ENCODE results near the gene IRF8.
"Not testable (repeated sequence)": the region's sequence is repeated elsewhere in the genome, so short reads cannot be mapped to it uniquely, and the experiment has no call there.

Gene IRF8

DNA sequence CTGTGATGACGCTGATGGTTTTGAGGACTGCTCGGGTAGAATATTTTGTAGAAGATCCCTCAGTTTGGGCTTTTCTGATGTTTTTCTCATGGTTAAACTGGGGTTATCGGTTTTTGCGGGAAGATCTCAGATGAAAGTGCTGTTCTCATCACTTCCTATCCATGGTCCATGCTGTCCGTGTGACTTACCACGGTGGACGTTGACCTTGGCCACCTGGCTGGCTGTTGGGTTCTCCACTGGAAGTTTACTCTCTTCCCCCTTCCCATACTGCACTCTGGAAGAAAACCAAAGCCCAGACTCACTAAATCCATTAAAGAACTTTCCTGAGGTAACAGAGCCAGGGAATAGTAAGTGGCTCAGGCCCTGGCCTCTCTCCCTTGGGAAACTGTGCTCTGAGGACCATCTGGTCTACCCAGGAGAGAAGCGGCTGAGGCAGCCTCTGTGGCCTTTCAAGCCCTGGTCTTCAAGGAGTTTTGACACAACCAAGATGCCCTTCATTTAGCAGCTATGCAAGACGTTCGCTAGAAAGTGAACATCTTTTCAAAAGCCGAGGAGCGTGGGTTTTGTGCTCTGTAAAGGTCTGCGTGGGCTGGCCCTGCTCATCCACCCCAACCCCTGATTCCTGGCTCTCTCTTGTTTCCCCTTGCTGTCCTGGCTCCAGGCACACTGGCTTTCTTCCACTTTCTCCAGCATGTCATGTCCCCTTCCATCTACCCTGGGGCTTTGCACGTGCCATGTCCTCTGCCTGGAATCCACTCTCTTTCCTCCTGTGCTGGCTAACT lies 43.1 kb downstream of the IRF8 start:
- Histone ChIP-seq H3K4me1 (no peaks in the 10 kb centered on the region), H3K9ac (no peak overlapping the region), H3K27me3 (ENCODE audit: control insufficient read depth, insufficient read depth, low read length) (no peaks in the 10 kb centered on the region)

DNA sequence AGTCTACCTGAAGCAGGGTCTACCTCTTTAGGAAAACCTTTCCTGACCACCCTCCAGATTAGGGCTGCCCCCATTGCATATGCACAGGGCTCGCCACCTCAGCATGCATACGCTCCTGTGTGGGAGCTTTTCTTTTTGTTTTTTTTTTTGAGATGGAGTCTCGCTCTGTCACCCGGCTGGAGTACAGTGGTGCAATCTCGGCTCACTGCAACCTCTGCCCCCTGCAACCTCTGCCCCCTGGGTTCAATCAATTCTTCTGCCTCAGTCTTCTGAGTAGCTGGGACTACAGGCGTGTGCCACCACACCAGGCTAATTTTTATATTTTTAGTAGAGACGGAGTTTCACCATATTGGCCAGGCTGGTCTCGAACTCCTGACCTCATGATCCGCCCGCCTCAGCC lies 43.7 kb downstream of the IRF8 start:
- not testable (repeated sequence) for H3K27ac ChIP-seq

More for the DNA sequence above, 43.1 kb downstream of the IRF8 start:
- no peaks in the 10 kb centered on the region for H3K36me3 ChIP-seq (ENCODE audit: control insufficient read depth, insufficient read depth, low read length)
- H3K4me3 ChIP-seq (ENCODE audit: low read depth, low read length), result no peak overlapping the region
- H3K27ac ChIP-seq, result no peak overlapping the region
- no peak overlapping the region for H2AFZ ChIP-seq
- no peaks in the 10 kb centered on the region for H3K79me2 ChIP-seq
- no peak overlapping the region for H3K4me2 ChIP-seq (ENCODE audit: low read length)
- no peaks in the 10 kb centered on the region for H3K9me3 ChIP-seq (ENCODE audit: control insufficient read depth, low read length)
- TF ChIP-seq, protein P1, sequence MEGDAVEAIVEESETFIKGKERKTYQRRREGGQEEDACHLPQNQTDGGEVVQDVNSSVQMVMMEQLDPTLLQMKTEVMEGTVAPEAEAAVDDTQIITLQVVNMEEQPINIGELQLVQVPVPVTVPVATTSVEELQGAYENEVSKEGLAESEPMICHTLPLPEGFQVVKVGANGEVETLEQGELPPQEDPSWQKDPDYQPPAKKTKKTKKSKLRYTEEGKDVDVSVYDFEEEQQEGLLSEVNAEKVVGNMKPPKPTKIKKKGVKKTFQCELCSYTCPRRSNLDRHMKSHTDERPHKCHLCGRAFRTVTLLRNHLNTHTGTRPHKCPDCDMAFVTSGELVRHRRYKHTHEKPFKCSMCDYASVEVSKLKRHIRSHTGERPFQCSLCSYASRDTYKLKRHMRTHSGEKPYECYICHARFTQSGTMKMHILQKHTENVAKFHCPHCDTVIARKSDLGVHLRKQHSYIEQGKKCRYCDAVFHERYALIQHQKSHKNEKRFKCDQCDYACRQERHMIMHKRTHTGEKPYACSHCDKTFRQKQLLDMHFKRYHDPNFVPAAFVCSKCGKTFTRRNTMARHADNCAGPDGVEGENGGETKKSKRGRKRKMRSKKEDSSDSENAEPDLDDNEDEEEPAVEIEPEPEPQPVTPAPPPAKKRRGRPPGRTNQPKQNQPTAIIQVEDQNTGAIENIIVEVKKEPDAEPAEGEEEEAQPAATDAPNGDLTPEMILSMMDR (IDR thresholded peaks at IDR 0.05), result no peak

DNA sequence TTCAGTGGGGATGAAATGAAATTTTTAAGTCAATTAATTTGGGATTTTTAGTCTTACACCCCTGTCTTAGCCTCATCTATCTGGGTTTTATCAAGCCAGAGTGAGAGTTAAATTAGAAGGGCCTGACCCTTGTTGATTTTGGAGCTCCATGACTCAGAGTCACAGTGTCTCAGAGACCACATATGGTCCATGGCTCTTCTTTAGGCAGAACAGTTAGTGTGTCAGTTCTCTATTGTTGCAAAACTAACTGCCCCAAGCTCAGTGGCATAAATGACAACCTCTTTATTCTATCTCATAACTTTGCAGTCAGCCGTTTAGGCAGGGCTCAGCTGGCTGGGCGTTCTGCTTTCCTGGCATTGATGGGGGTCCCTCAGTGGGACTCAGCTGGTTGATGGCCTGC lies 44.7 kb downstream of the IRF8 start:
- Histone ChIP-seq H3K27ac (no peak overlapping the region), H3K36me3 (ENCODE audit: control insufficient read depth, insufficient read depth, low read length) (no peaks in the 10 kb centered on the region), H3K9me3 (ENCODE audit: control insufficient read depth, low read length) (no peaks in the 10 kb centered on the region), H3K27me3 (ENCODE audit: control insufficient read depth, insufficient read depth, low read length) (no peaks in the 10 kb centered on the region), H3K4me1 (no peaks in the 10 kb centered on the region), H3K4me2 (ENCODE audit: low read length) (no peak overlapping the region), H3K9ac (no peak overlapping the region), H3K79me2 (no peaks in the 10 kb centered on the region), H2AFZ (no peak overlapping the region), H3K4me3 (ENCODE audit: low read depth, low read length) (no peak overlapping the region)
- TF ChIP-seq, protein P1 (IDR thresholded peaks at IDR 0.05), result no peak

More for the DNA sequence above, 43.7 kb downstream of the IRF8 start:
- not testable (repeated sequence) for H3K4me2 ChIP-seq (ENCODE audit: low read length); H3K4me1 ChIP-seq; H3K4me3 ChIP-seq (ENCODE audit: low read depth, low read length); H3K79me2 ChIP-seq; H3K27me3 ChIP-seq (ENCODE audit: control insufficient read depth, insufficient read depth, low read length); H3K9ac ChIP-seq; H2AFZ ChIP-seq; H3K36me3 ChIP-seq (ENCODE audit: control insufficient read depth, insufficient read depth, low read length); H3K9me3 ChIP-seq (ENCODE audit: control insufficient read depth, low read length)

DNA sequence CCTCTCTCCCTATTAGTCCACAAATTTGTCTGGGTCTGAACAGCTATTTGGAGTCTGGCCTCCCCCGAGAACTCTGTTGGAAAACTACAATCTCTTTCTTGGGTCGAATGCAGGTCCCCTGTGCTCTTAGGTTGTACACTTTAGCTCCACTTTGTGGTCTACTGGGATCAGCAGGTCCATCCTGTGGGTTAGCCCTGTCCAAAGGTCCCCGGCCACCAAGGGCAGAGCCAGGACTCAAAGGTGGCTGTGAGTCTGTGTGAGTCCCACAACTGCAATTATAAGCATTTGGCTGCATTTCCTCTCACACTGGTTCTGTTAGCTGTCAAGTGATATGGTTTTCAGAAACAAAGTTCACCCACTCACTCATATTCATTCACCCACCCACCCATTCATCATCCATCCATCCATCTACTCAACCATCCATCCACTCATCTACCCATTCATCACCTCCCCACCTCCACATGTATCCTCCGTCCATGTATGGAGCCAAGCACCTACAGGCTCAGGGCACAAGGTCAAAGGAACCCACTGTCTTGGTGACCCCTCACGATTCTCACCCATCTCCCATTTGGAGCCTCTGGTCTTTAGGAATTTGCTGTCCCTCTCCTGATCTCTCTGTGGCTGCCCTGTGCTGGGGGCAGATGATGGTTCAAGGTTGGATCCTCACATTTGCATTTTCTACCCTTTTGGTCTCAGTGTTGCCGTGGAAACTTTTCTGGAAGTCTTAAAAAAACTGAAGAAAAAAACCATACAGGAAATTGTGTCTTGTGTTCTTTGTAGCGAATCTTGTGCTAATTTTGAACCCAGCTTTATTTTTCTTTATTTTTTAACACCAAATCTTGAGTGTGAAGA lies 45.8 kb downstream of the IRF8 start:
- Histone ChIP-seq H3K27ac (no peak overlapping the region), H3K4me2 (ENCODE audit: low read length) (no peak overlapping the region)
- TF ChIP-seq, protein P1 (IDR thresholded peaks at IDR 0.05), result no peak

DNA sequence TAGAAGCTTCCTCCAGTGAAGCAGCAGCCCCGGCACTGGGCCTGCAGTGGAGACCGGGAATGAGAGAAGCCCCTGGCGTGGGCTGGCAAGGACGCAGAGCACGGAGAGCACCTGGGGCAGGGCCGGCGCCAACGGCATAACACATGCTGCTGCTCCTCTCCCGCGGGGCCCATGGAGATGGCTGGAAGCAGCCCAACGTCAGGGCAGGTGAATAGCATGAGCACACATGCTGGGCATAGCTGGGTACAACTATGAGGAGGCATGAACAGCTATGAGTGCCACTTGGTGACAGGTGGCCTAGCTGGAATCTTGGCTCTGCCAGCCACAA lies 46.4 kb downstream of the IRF8 start:
- Histone ChIP-seq H3K27me3 (ENCODE audit: control insufficient read depth, insufficient read depth, low read length) (no peaks in the 10 kb centered on the region), H3K9ac (no peak overlapping the region), H3K9me3 (ENCODE audit: control insufficient read depth, low read length) (no peaks in the 10 kb centered on the region), H2AFZ (no peak overlapping the region), H3K79me2 (no peaks in the 10 kb centered on the region), H3K4me1 (no peaks in the 10 kb centered on the region), H3K27ac (no peak overlapping the region), H3K36me3 (ENCODE audit: control insufficient read depth, insufficient read depth, low read length) (no peaks in the 10 kb centered on the region), H3K4me2 (ENCODE audit: low read length) (no peak overlapping the region), H3K4me3 (ENCODE audit: low read depth, low read length) (no peak overlapping the region)
- TF ChIP-seq, protein P1 (IDR thresholded peaks at IDR 0.05), result no peak

More for the DNA sequence above, 45.8 kb downstream of the IRF8 start:
- H3K4me3 ChIP-seq (ENCODE audit: low read depth, low read length), result no peak overlapping the region
- H2AFZ ChIP-seq, result no peak overlapping the region
- no peaks in the 10 kb centered on the region for H3K27me3 ChIP-seq (ENCODE audit: control insufficient read depth, insufficient read depth, low read length)
- H3K36me3 ChIP-seq (ENCODE audit: control insufficient read depth, insufficient read depth, low read length), result no peaks in the 10 kb centered on the region
- H3K9ac ChIP-seq, result no peak overlapping the region
- no peaks in the 10 kb centered on the region for H3K79me2 ChIP-seq
- H3K4me1 ChIP-seq, result no peaks in the 10 kb centered on the region
- H3K9me3 ChIP-seq (ENCODE audit: control insufficient read depth, low read length), result no peaks in the 10 kb centered on the region

All from parathyroid adenoma (tissue), 2 donors.